Dermis blood vessel endothelial cell (primary cell): Measurements from ENCODE around the gene COX14. TPM values are rescaled to one million over a fixed set of nuclear protein-coding genes. Genes with fewer than 3 reads are reported as not detected.
A peak's percentile ranks its signal among the peaks of the same experiment; 100 is the strongest.

Experiments
- DNase-seq: peaks from one replicate; pipeline ENCODE4 v3.0.0; 2010
- total RNA-seq: library from RNA; depleted of rRNA; stranded (reverse); fragments of >200 nt; gene quantifications from 2 replicates; pipeline ENCODE4 v1.2.3, GENCODE V29; 2014

Gene COX14
- total RNA-seq, 1 donor from 2014 or later, result 45.1 TPM

GRCh38 chr12:50162230-50162629, 50.2 kb downstream of the COX14 start:
- no peak for DNase-seq

GRCh38 chr12:50164963-50165362, 52.9 kb downstream of the COX14 start:
- DNase-seq, result no peak

GRCh38 chr12:50166799-50167048, 54.7 kb downstream of the COX14 start:
- no peak for DNase-seq

- peak; percentile 97 for DNase-seq
Measured at GRCh38 chr12:50167049-50167828, 55.2 kb downstream of the COX14 start, which contains the start of gene CERS5. CERS5 (minus strand) TSS chr12:50167369; CDS start chr12:50167297, 72 bp downstream.

Other genes with a start within 250 kb of the COX14 start
- gene FAIM2, start 208.3 kb upstream of the COX14 start, total RNA-seq, result not detected in 2 replicates
- not detected in 2 replicates for gene AQP2, start 161.5 kb upstream of the COX14 start, total RNA-seq
- 0.47 and 1.4 TPM in 2 replicates for gene AQP5, start 150.4 kb upstream of the COX14 start, total RNA-seq
- gene AQP6, start 139.3 kb upstream of the COX14 start, total RNA-seq, result 0.05 TPM in 1 of 2 replicates, not detected in the other
- 19.9 and 67.1 TPM in 2 replicates for gene RACGAP1, start 86.7 kb upstream of the COX14 start, total RNA-seq
- gene ASIC1, start 54.6 kb upstream of the COX14 start, total RNA-seq, result under 0.01 and 0.14 TPM in 2 replicates
- gene SMARCD1, start 26.9 kb upstream of the COX14 start, total RNA-seq, result 70.1 and 163 TPM in 2 replicates
- gene GPD1, start 8.2 kb upstream of the COX14 start, total RNA-seq, result not detected in 2 replicates
- 24.5 and 46.0 TPM in 2 replicates for gene CERS5, start 55.1 kb downstream of the COX14 start, total RNA-seq
- 30.8 and 69.7 TPM in 2 replicates for gene LIMA1, start 171.3 kb downstream of the COX14 start, total RNA-seq